GM18502 (cell line): ENCODE results near the gene C5orf15.

Source experiments
- ATAC-seq: cut with Tn5 transposase; IDR thresholded peaks from one replicate; pipeline ENCODE4 v1.9.1; 2021; ENCODE audit warnings: mild to moderate bottlenecking; ENCODE audit not compliant: unreplicated experiment, poor library complexity

Gene C5orf15

GRCh38 chr5:133968204-133968980 lies at the start of gene C5orf15:
Gene C5orf15, minus strand, starts transcription at chr5:133968625. Its CDS starts 41 bp downstream, at chr5:133968584.
- ATAC-seq = peak; percentile 97

DNA sequence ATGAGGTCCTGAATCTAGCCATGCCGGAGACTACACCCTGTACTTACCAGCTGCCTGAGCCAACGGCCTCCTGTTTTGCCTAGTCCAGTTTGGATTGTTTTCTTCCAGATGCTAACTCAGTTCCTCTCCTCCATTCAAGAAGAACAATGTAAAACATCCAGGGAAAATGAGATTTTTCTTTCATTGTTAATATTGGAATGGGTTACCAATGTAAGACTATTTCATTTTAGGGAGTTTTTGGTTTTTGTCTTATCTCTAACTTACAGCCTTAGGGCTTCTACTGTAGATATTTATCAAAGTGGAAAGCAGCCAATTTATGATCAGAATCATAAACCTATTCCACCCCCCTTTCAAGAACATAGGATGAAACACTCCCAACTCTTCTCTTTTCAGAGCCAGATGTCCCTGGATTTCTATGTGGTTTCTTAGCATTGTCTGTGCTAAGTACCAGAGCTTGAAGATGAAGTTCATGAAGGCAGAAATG lies 39.9 kb upstream of the C5orf15 start:
- ATAC-seq = no peak

- ATAC-seq = no peak
These were observed 39.3 kb upstream of the C5orf15 start for GRCh38 chr5:134007581-134008265.

- no peak for ATAC-seq
These were observed 37.7 kb upstream of the C5orf15 start for GRCh38 chr5:134006115-134006514.

DNA sequence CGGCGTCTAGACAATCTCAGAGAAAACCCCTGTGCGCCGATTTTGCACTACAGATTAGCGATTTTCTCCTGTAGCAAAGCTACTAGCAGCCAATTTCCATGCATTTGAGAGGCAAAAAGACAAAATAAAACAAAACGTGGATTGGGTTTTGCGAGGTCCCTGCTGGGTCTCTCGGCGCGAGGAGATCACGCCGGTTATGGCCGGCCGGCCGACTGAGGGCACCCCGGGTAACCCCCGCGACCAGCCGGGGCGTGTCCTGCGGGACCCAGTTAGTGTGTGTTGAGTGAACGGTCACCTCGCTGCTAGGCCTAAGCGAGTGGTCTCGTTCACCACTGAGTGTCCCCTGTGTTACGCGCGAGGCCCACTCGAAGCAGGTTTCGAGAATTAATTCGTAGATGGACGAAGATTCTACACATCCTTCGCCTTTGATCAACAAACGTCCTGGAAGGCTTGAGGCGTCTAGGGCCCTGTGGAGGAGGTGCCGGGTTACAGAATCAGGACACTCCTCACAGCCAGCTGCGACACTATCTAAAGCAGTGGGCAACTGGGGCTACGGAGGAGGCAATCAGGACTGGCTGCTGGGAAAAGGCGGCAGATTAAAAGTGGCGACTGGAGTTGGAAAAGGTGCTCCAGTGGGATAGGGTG lies 37.1 kb upstream of the C5orf15 start:
- peak; percentile 23 for ATAC-seq

GRCh38 chr5:134004626-134005416 lies 36.4 kb upstream of the C5orf15 start, which contains the start of gene VDAC1:
Gene VDAC1, minus strand, starts transcription at chr5:134004975. Its CDS starts 11,963 bp downstream, at chr5:133993012.
- ATAC-seq = peak; percentile 76

- peak; percentile 32 for ATAC-seq
These were observed 35.6 kb upstream of the C5orf15 start for GRCh38 chr5:134003817-134004625.

GRCh38 chr5:134003064-134003816 lies 34.8 kb upstream of the C5orf15 start:
- no peak for ATAC-seq

- ATAC-seq = no peak
These were observed 33.7 kb upstream of the C5orf15 start for GRCh38 chr5:134001938-134002731.

DNA sequence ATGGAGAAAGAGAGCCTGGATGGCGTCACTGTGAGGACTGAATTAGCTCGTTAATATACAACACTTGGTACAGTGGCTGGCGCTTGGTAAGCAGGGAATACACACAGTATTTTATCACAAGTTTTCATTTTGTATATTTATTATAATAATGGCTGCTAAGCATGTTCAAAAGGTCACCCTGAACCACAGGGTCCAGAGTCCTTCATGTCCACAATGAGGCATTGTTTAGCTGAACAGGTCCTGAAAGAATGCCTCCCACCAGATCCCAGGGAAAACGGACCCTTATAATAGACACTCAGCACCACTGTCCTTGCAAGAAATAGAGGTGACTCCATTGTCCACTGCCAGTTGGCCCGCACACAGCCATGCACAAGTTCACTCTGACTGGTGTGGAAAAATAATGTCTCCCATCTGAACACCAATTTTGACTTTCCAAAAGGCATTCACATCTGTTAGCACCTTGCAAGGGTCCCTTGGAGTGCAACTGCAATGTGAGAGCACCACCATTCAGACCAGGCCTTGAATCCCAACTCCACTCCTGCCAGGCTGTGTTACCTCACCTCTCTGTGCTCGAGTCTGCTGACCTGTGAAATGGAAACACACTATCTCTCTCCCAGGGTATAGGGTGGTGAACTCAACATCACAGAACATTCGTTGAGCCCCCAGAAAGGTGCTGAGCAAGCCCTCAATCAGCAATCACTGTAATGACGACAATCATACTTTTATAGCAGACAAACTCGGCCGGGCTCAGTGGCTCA lies 32.5 kb upstream of the C5orf15 start:
- ATAC-seq = no peak

DNA sequence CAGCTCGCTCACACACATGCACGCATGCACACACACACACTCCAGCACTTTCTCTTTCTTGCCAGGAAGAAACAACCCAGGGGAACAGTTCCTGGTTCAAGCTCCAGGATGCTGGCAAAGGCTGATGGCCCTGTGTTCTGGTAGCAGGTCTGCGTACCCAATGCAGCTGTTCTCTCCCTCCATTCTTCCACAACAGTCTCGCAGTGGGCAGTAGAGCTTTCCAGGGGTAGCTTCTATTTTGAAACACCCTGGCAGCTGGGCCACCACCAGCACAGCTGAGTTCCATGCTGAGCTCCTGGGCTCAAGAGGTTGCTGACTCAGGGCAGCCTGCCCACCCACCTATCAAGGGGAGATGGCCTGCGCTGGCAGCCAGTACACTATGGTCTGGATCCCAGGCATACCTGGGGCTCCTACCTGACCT lies 31.7 kb upstream of the C5orf15 start:
- ATAC-seq = no peak

DNA sequence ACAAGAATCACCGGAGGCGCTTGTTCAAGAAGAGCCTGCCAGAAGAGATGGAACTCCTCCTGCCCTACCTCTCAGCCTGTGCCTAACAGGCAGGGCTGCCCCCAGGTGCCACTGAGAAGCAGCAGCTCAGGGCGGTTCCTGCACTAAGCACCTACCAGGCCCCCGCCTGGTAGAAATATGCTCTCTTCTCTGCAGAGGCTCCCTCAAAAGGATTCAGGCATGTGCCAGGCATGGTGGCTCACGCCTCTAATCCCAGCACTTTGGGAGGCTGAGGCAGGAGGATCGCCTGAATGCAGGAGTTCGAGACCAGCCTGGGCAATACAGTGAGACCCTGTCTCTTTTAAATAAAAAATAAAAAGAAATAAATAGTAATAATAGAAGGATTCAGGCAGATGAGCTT lies 30.4 kb upstream of the C5orf15 start:
- no peak for ATAC-seq

DNA sequence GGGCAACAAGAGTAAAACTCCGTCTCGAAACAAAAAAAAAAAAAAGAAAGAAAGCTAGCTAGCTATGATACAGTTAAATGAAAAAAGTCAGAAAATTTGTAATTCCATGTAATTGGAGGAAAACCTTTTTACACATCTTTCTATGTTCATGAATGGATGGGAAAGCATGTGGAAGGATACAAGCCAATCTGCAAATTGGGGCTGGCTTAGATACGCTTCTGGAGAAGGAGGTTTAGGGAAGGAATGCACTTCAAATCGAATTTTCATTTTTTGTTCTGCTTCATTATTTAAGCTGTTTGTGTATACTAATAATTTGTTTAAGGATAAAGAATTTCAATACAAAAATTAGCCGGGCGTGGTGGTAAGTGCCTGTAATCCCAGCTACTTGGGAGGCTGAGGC lies 29.6 kb upstream of the C5orf15 start:
- no peak for ATAC-seq

DNA sequence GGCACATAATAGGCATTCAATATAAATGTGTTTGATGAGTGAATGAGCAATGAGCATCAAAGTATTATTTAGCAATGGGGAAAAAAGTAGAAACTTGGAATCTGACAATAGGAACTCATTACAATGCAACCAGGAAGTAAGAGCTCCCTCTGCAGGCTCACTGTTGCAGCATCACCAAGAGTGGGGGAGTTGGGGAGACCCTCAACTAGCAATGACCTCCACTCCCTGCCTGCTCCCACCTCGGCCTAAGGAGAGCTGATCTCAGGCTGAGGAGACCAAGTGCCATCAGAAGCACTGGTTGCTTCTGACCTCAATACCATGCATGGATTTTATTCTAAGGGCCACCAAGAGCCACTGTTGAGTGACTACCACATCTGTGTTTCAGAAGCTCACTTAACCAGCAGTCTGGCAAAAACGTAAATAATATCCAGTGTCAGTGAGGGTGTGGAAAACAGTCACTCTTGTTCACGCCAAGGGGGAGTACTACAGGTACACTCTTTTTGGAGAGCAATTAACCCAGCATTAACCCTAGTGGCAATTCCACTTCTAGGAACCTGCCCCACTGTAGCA lies 28.3 kb upstream of the C5orf15 start:
- ATAC-seq = no peak

DNA sequence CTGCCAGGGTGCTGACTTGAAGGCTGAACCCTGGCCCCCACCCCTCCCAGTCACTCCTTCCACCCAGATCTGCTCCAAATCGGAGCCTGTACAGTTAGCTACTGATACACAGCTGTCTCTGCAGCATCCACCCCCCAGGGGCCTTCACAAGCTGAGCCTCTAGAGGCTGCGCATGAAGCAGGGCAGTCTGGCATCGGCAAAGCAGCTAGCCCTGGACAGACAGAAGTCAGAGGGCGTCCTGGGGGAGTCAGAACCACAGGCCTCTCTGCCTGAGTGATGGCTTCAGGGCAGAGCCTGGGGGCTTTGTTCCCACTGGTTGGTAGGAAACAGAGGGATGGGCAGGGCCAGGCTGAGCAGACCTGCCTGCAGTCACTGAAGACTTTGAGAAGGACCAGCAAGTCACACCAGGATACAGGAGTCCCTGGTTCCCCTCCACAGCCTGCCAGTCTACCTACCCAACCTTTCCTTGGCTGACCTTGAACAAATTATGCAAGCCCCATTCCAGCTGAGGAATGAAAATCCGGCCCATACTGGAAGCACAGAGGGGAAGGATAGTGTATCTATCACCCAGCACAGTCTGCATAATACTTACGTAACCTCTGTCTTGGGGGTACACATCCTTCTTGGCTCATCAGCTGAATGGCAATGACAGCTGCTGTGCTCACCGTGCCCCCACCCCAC lies 27.6 kb upstream of the C5orf15 start:
- ATAC-seq = no peak

DNA sequence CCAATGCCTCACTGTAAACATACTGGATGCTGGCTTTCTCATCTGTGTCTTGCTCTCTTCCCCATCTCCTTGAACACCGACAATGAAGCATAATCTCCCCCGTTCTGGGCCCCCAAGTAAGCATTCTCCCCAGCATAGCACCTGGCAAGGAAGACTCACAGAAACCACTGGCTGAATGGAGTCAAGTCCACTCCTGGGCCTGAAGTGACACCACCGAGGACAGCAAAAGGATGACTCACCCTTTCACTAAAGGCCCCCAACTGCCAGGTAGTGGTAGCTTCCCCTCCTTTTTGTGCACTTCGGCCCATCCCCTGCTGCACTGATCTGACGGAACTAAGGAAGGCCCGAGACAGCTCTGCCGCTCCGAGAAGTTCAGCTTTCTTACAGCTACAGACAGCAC lies 26.9 kb upstream of the C5orf15 start:
- no peak for ATAC-seq
